Cardiac fibroblast (primary cell): Measurements from ENCODE around the gene MS4A18.

ENCODE experiments used
- DNase-seq, 2 donors: peaks; one replicate each; pipeline versions ENCODE4 v3.0.0 to v3.0.0-alpha.2; 2010; ENCODE audit warnings: low read depth in 2 of 2
- H3K4me3 ChIP-seq, 2 donors: replicated peaks in 1 of 2; 1 replicate in 1 of 2; 2 replicates in 1 of 2; pipeline ENCODE4 v1.5.1; 2011; ENCODE audit warnings: low read depth in 2 of 2, low read length in 2 of 2, mild to moderate bottlenecking in 2 of 2, moderate library complexity in 1 of 2
- TF ChIP-seq, protein P1 (sequence below): IDR thresholded peaks from one replicate; pipeline ENCODE4 v1.5.1; 2011; ENCODE audit warnings: low read depth, mild to moderate bottlenecking, low read length, inconsistent platforms

Gene MS4A18

DNA sequence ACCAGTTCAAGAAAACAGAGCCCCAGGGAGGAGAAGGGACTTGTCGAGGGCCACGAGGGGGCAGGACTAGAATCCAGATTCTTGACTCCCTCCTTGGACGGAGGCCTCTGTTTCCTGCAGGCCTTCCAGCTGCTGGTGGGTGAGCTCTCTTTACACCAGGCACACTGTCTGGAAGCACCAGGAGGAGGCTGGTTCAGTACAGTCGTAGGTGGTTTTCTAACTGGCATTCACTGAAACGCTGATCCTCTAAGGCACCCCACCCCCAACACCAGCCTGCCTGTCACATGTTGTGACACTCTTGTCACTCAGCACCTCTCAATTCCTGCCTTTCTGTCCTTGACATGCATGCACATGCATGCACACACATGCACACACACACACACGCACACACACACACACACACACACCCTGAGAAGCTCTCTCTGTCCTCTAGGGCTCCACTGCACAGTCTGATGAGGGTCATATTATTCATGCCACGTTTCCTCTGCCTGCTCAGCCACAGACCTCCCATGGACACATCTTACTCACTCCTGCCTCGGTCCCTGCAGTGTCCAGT, 61.4 kb downstream of the MS4A18 start:
- DNase-seq = peak; percentile 29 to 76
- TF ChIP-seq, protein P1, sequence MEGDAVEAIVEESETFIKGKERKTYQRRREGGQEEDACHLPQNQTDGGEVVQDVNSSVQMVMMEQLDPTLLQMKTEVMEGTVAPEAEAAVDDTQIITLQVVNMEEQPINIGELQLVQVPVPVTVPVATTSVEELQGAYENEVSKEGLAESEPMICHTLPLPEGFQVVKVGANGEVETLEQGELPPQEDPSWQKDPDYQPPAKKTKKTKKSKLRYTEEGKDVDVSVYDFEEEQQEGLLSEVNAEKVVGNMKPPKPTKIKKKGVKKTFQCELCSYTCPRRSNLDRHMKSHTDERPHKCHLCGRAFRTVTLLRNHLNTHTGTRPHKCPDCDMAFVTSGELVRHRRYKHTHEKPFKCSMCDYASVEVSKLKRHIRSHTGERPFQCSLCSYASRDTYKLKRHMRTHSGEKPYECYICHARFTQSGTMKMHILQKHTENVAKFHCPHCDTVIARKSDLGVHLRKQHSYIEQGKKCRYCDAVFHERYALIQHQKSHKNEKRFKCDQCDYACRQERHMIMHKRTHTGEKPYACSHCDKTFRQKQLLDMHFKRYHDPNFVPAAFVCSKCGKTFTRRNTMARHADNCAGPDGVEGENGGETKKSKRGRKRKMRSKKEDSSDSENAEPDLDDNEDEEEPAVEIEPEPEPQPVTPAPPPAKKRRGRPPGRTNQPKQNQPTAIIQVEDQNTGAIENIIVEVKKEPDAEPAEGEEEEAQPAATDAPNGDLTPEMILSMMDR = peak; percentile 10
- no peak overlapping the region for H3K4me3 ChIP-seq

DNA sequence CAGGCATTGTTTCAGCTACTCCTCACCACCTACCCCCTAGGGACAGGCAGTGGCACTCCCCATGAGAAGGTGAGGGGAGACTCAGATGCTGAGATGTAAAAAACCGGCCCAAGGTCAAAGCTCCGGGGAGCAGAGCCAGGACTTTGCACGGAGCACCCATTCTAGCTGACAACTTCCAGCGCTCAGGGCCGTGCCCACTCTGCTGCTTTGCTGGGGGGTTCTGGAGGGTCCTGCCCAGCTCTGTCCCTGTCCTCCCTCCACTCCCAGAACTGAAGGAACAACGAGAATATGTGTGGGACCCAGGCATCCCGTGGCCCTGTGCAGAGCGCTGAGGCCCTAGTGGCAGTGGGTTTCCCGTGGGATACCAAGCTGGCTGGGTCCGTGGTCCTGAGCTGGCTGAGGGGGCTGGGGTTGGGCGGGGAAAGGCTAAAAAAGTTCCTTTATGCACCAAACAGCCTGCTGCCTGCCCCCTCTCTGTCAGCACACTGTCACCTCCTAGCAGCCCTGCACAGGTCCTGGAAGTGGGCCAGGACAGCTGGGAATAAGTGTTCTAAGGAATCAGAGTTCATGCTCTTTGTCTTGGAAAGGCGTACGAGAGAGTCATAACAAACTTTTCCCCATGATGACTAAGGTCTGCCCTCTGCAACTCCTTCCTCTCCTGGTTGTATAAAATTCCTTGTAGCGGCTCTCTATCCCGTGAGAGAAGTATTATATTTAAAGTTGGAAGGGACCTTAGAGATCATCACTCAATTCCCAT, 62.5 kb downstream of the MS4A18 start:
- no peak overlapping the region for H3K4me3 ChIP-seq
- TF ChIP-seq, protein P1 = no peak
- peak; percentile 91 to 92 for DNase-seq

DNA sequence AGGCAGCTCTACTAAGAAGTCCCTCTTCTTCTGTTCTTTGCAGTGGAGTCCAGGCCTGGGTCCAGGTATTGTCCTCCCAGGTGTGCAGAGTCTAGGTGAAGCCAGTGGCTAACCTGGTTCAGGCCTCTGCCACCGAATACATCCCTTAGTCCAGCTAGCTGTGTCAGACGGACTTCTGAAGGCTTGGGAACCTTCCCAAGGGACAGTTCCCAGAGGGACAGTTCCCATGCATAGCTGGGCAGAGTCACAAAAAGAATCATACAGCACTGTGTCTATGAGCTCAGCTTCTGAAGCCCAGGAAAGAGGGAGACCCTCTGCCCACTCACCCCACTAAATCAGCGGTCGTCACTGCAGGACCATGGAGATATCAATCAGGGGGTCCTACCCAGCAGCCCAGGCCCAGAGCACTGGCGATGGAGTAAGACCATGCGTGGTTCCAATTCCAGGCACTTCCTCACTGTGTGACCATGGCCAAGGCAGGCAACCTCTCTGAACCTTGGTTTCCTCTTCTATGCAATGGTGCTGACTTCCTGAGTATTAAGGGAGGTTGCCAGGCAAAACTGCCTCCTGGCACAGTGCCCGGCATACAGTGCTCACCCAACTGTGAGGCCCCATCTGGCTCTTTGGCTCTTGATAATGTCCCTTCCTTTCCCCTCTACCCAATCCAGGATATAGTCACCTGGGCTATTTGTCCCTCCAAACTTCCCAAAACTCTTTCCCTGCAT, 64.0 kb downstream of the MS4A18 start:
- TF ChIP-seq, protein P1 = no peak
- DNase-seq = peak; percentile 38 to 54
- H3K4me3 ChIP-seq = no peak overlapping the region

DNA sequence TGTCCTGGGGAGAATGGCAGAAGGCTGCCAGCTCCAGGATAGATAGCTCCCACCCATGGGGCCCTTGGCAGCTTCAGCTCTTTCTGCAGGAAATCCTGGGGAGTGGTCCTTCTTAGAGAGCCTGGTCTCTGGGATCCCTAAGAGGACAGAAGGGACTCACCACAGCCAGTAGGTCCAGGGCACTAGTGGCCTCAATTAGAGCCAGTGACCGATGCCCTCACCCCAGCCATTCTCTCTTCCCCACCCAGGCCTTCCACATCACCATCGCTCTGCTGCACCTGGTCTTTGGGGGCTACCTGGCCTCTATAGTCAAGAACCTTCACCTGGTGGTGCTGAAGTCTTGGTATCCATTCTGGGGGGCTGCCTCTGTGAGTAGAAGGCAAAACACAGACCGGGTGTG, 66.2 kb downstream of the MS4A18 start:
- TF ChIP-seq, protein P1 = no peak
- no peak for DNase-seq

DNA sequence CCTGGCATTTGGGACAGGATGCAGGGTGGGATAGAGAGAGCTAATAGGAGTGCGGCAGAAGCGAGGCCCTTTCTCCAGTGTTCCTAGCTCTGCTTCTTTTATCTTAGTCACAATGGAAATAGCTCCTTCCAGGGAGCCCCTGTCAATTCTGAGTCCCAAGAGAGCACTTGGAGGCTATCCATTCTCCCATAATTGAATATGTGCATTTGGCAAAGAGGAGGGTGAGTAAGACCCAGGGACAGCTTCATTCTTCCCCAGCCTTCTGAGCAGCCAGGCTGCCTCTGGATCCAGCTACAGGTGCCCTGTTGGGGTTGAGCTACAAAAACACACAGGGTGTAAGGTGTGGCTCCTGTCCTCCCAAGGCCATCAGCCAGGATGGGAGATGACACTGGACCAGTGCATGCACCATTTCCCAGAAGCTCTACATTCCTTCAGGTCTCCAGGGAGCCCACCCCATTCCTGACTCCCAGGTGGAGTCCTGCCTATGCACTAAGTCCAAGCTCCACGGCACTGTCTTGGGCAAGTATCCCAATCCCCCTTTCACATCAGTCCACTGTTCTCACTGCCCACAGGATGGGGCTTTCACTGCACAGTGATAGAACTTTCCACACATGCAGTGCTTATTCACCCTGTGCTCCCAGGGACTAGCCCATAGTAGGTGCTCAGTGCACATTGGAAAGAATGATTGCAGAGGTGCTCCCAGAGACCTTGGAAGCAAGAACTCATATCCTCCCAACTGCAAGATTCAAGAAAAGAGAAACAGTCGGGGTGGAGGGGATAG, 66.8 kb downstream of the MS4A18 start:
- no peak for DNase-seq
- H3K4me3 ChIP-seq = no peak overlapping the region
- TF ChIP-seq, protein P1 = no peak

More for the DNA sequence above, 66.2 kb downstream of the MS4A18 start:
- H3K4me3 ChIP-seq = no peak overlapping the region

DNA sequence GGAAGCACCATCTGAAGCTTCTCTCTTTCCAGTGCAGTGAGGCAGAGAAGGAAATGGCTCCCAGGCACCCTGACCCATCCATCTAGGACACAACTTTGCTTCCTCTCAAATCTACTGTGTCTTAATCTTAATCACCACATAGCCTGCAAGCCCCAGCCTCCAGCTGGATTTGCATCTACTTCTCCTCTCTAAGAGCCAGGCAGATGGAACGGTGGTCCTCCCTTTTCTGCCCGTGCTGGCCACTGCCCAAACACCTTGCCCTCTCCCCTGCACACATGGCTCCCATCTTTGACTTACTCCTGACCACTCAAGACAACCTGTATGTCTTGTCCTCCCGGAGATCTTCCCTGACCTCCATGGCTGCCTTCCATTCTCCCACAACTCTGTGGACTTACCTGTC, 68.0 kb downstream of the MS4A18 start:
- no peak for DNase-seq
- H3K4me3 ChIP-seq = no peak overlapping the region
- TF ChIP-seq, protein P1 = no peak
